ENCODE measurements around the gene VWA8.
"Not testable (repeated sequence)": the region's sequence is repeated elsewhere in the genome, so short reads cannot be mapped to it uniquely, and the experiment has no call there.

Gene VWA8

GRCh38 chr13:41891119-41891518, 69.8 kb downstream of the VWA8 start:
- Histone ChIP-seq H3K27ac (ENCODE audit: poor library complexity, severe bottlenecking) (no peak overlapping the region), H3K36me3 (ENCODE audit: low read depth) (peaks cover 9% of the 10 kb centered on the region; the same call in 1 of the 2 replicates), H3K4me1 (ENCODE audit: insufficient read depth, poor library complexity, severe bottlenecking) (no peaks in the 10 kb centered on the region), H3K9me3 (ENCODE audit: severe bottlenecking) (no peaks in the 10 kb centered on the region), H3K27me3 (ENCODE audit: insufficient read depth, poor library complexity, severe bottlenecking) (no peaks in the 10 kb centered on the region), H3K4me3 (ENCODE audit: severe bottlenecking) (no peak overlapping the region)
- ATAC-seq (ENCODE audit: low read depth) (no peak), DNase-seq (ENCODE audit: low spot score) (no peak)
- no peak for TF ChIP-seq CTCF (IDR thresholded peaks at IDR 0.05; ENCODE audit: poor library complexity, severe bottlenecking)

- Histone ChIP-seq H3K27me3 (ENCODE audit: insufficient read depth, poor library complexity, severe bottlenecking) (no peaks in the 10 kb centered on the region), H3K9me3 (ENCODE audit: severe bottlenecking) (no peaks in the 10 kb centered on the region), H3K27ac (ENCODE audit: poor library complexity, severe bottlenecking) (no peak overlapping the region), H3K4me1 (ENCODE audit: insufficient read depth, poor library complexity, severe bottlenecking) (no peaks in the 10 kb centered on the region), H3K36me3 (ENCODE audit: low read depth) (peaks cover 25% of the 10 kb centered on the region), H3K4me3 (ENCODE audit: severe bottlenecking) (no peak overlapping the region)
- no peak for DNase-seq (ENCODE audit: low spot score)
- TF ChIP-seq CTCF (IDR thresholded peaks at IDR 0.05; ENCODE audit: poor library complexity, severe bottlenecking), result no peak
- no peak for ATAC-seq (ENCODE audit: low read depth)
Measured at GRCh38 chr13:41883147-41883546, 77.8 kb downstream of the VWA8 start.

GRCh38 chr13:41881890-41882289, 79.0 kb downstream of the VWA8 start:
- H3K27me3 ChIP-seq (ENCODE audit: insufficient read depth, poor library complexity, severe bottlenecking); H3K9me3 ChIP-seq (ENCODE audit: severe bottlenecking); H3K4me3 ChIP-seq (ENCODE audit: severe bottlenecking); H3K4me1 ChIP-seq (ENCODE audit: insufficient read depth, poor library complexity, severe bottlenecking); ATAC-seq (ENCODE audit: low read depth); H3K27ac ChIP-seq (ENCODE audit: poor library complexity, severe bottlenecking); DNase-seq (ENCODE audit: low spot score): not testable (repeated sequence)
- peaks cover 27% of the 10 kb centered on the region for H3K36me3 ChIP-seq (ENCODE audit: low read depth)

- DNase-seq (ENCODE audit: low spot score) (no peak), ATAC-seq (ENCODE audit: low read depth) (no peak)
- no peaks in the 10 kb centered on the region for H3K4me1 ChIP-seq (ENCODE audit: insufficient read depth, poor library complexity, severe bottlenecking)
- H3K27ac ChIP-seq (ENCODE audit: poor library complexity, severe bottlenecking), result no peak overlapping the region
- H3K4me3 ChIP-seq (ENCODE audit: severe bottlenecking), result no peak overlapping the region
- H3K9me3 ChIP-seq (ENCODE audit: severe bottlenecking), result no peaks in the 10 kb centered on the region
- H3K27me3 ChIP-seq (ENCODE audit: insufficient read depth, poor library complexity, severe bottlenecking), result no peaks in the 10 kb centered on the region
- peaks cover 18% of the 10 kb centered on the region; the same call in 1 of the 2 replicates for H3K36me3 ChIP-seq (ENCODE audit: low read depth)
- no peak for TF ChIP-seq CTCF (IDR thresholded peaks at IDR 0.05; ENCODE audit: poor library complexity, severe bottlenecking)
Measured at GRCh38 chr13:41880966-41881365, 79.9 kb downstream of the VWA8 start.

- no peak for TF ChIP-seq CTCF (IDR thresholded peaks at IDR 0.05; ENCODE audit: poor library complexity, severe bottlenecking)
- DNase-seq (ENCODE audit: low spot score) (no peak), ATAC-seq (ENCODE audit: low read depth) (no peak)
- H3K27ac ChIP-seq (ENCODE audit: poor library complexity, severe bottlenecking), result no peak overlapping the region
- no peaks in the 10 kb centered on the region for H3K27me3 ChIP-seq (ENCODE audit: insufficient read depth, poor library complexity, severe bottlenecking)
- no peak overlapping the region for H3K4me3 ChIP-seq (ENCODE audit: severe bottlenecking)
- peaks cover 15% of the 10 kb centered on the region for H3K36me3 ChIP-seq (ENCODE audit: low read depth)
- H3K9me3 ChIP-seq (ENCODE audit: severe bottlenecking), result no peaks in the 10 kb centered on the region
- H3K4me1 ChIP-seq (ENCODE audit: insufficient read depth, poor library complexity, severe bottlenecking), result no peaks in the 10 kb centered on the region
Measured at GRCh38 chr13:41864658-41865057, 96.3 kb downstream of the VWA8 start.

GRCh38 chr13:41862659-41863058, 98.2 kb downstream of the VWA8 start:
- H3K27me3 ChIP-seq (ENCODE audit: insufficient read depth, poor library complexity, severe bottlenecking); DNase-seq (ENCODE audit: low spot score); H3K4me3 ChIP-seq (ENCODE audit: severe bottlenecking); H3K27ac ChIP-seq (ENCODE audit: poor library complexity, severe bottlenecking); H3K4me1 ChIP-seq (ENCODE audit: insufficient read depth, poor library complexity, severe bottlenecking); H3K9me3 ChIP-seq (ENCODE audit: severe bottlenecking); ATAC-seq (ENCODE audit: low read depth): not testable (repeated sequence)
- peaks cover 15% of the 10 kb centered on the region for H3K36me3 ChIP-seq (ENCODE audit: low read depth)
